Astrocyte of the cerebellum (primary cell): Measurements from ENCODE around the gene HDAC9.

ENCODE experiments used
- DNase-seq: peaks from one replicate; pipeline ENCODE4 v3.0.0-alpha.2; 2011; ENCODE audit warnings: low read depth
- H3K4me3 ChIP-seq: 2 replicates; pipeline ENCODE4 v1.5.1; 2011; ENCODE audit warnings: mild to moderate bottlenecking, low read depth, low read length, moderate library complexity
- in situ Hi-C: cut with HindIII; loops from 2 replicates; pipeline ENCODE4 v1.10.0; 2017; ENCODE audit warnings: low sequenced_read_pairs
- TF ChIP-seq, protein P1 (sequence below): IDR thresholded peaks from 2 replicates; pipeline ENCODE4 v1.5.1; 2012; ENCODE audit warnings: low read length, low read depth, moderate library complexity, mild to moderate bottlenecking; ENCODE audit errors: missing control alignments

HDAC9 gene

DNA sequence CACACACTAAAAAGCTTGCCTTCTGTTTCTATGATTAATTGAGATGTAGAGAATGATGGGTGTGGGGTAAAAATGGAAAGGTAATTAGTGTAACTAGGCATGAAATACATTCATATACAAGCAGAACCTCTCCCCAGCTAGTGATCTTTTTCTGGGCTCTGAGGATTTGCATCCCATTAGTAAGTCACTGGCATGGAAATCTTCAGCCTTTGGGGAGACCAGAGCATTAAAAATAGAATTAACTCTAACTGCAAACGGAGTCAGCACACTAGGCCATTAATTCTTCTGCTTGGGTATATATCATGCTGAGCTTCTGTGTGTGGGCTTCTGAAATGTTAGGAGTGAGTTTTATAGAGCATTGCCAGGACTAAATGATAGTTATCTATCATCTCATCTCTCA is 128.9 kb downstream of the HDAC9 start:
- DNase-seq: no peak
- in situ Hi-C loops: no loop called here
- TF ChIP-seq, protein P1, sequence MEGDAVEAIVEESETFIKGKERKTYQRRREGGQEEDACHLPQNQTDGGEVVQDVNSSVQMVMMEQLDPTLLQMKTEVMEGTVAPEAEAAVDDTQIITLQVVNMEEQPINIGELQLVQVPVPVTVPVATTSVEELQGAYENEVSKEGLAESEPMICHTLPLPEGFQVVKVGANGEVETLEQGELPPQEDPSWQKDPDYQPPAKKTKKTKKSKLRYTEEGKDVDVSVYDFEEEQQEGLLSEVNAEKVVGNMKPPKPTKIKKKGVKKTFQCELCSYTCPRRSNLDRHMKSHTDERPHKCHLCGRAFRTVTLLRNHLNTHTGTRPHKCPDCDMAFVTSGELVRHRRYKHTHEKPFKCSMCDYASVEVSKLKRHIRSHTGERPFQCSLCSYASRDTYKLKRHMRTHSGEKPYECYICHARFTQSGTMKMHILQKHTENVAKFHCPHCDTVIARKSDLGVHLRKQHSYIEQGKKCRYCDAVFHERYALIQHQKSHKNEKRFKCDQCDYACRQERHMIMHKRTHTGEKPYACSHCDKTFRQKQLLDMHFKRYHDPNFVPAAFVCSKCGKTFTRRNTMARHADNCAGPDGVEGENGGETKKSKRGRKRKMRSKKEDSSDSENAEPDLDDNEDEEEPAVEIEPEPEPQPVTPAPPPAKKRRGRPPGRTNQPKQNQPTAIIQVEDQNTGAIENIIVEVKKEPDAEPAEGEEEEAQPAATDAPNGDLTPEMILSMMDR: no peak
- no peak overlapping the region for H3K4me3 ChIP-seq

DNA sequence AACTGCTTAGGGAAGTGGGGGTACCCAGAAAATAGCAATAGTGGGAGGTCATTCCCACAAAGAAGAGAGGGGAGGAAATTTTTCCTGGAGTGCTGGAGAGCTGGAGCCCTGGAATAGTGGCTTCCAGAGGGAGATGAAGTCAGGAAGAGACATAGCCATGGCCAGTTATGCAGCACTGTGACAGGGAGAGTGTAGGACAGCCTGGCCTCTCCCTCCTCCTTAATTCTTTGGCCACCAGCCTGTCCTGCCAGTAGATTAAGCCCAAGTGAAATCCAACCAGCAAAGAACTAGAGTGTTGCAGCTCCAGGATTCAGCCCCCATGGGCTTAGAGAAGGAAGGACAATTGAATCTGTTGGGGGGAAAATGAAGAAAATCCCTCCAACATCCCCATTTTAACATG is 130.5 kb downstream of the HDAC9 start:
- TF ChIP-seq, protein P1: no peak

DNA sequence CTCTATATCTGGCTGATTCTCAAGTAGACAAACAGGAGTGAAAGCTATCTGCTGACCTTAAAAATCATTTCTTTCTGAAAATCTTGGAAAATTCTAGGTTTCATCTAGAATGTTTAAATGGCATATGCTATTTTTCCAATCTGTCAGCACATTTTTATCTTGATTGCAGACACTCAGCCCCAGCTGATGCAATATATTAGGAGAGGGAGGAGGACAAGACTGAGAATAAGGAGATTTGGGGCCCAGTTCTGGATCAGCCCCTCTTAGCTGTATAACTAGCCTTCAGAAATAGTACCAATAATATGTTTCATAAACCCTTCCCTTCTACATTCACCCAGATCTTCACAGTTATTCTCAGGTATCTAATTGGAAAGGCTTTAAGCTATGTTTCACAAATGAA is 131.2 kb downstream of the HDAC9 start:
- in situ Hi-C loops: no loop called here
- TF ChIP-seq, protein P1: no peak
- H3K4me3 ChIP-seq: no peak overlapping the region
- no peak for DNase-seq

More for the DNA sequence above, 130.5 kb downstream of the HDAC9 start:
- no peak overlapping the region for H3K4me3 ChIP-seq
- no peak for DNase-seq
- in situ Hi-C loops: no loop called here

DNA sequence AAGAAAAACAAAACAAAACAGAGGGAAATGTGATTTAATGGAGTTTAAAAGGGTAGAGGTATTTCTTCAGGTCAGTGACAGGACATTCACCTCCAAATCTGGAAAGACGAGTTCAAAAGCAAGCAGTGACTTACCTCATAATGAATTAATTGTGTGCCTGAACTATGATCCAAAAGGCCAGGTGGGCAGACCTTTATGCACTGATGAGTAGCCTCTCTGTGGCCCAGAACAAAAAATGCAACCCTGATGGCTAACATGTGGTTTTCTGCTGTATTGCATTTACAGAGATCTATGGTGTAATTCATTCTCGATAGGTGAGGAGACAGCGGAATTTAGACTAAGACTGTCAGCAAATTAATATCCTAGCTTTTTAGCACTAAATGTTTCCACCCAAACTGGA is 142.0 kb downstream of the HDAC9 start:
- in situ Hi-C loops: no loop called here
- no peak overlapping the region for H3K4me3 ChIP-seq
- TF ChIP-seq, protein P1: no peak
- DNase-seq: no peak

DNA sequence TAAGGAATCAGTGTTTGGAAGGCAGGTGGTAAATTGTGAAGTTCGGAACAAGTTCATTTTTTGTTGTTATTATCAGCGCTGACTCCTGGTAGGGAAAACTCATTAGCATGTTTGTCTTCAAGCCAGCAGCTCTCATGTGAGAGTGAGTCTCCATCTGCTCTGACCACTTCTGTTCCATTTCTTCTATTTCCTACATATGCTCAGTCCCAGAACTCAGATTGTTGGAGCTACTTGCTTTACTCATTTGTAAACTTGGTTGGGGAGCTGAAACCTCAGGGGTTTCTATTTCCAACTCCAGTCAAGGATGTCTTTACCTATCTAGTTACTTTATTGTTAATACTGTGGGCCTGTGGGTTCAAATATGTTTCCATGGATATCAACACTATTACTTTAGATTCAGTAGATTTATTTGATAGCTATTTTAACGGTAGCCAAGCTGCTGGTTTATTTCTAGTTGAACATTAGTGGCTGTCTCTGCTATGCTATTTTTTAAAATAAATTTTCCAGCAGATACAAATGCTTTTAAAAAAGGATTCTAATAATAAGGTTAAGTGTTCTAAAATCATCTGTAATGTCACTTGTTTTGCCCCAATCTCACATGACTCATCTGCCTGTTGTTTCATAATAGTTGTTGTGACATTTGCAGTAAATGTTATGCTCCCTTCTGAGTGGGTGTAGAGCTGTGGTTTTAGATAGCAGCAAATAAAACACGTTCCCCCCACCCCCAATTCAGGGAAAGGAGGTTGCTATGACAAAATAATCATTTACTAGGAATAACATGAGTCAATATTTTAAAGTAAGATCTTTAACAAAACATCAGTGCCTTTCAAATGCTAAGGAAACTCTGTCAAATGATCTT is 143.3 kb downstream of the HDAC9 start:
- no peak for DNase-seq
- TF ChIP-seq, protein P1: no peak
- H3K4me3 ChIP-seq: no peak overlapping the region
- in situ Hi-C loops: no loop called here

DNA sequence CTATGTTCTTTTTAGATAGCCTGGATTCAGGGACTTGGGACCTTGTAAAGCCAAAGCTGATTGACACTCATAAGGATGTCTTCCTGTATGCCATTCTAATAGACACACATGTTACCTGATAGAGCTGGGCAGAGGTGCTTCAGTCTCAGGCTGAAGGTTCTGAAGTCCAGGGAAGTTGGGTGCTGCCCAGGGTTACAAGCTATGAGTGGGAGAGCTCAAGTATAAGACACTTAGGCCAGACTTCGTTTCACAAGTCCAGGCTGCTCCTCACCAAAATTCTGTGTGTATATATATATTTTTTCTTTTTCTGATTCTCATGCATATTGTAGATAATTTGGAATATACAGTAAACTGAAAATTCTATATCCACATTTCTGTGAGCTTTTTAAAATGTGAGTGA is 144.2 kb downstream of the HDAC9 start:
- TF ChIP-seq, protein P1: no peak
- in situ Hi-C loops: no loop called here
- DNase-seq: no peak
- no peak overlapping the region for H3K4me3 ChIP-seq

DNA sequence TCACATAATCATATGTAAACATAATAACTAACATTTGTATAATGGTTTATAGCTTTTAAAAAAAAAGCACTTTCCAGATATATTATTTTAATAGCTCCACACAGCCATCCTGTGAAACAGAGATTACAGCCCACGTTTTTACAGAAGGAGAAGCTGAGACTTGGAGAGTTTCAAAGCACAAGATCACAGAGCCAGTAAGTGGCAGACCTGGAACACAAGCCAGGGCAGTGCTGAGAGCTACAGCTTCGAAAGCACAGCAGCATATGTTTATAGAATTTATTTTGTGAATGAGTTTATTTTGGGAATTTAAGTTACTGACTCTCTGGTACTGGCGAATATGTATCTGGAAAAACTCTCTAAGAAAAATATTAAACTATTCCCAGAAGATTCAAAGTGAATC is 149.4 kb downstream of the HDAC9 start:
- TF ChIP-seq, protein P1: no peak
- in situ Hi-C loops: no loop called here
- DNase-seq: no peak
- no peak overlapping the region for H3K4me3 ChIP-seq
